GM12872 (cell line): ENCODE data around the gene SLC44A1.

Experiments used
- TF ChIP-seq, protein P1 (sequence below): IDR thresholded peaks from 3 replicates; pipeline ENCODE4 v1.5.1; 2011; ENCODE audit warnings: low read depth, mild to moderate bottlenecking, low read length, moderate library complexity; ENCODE audit not compliant: insufficient read depth

The SLC44A1 gene

GRCh38 chr9:105421154-105421553, 176.7 kb downstream of the SLC44A1 start:
- TF ChIP-seq, protein P1, sequence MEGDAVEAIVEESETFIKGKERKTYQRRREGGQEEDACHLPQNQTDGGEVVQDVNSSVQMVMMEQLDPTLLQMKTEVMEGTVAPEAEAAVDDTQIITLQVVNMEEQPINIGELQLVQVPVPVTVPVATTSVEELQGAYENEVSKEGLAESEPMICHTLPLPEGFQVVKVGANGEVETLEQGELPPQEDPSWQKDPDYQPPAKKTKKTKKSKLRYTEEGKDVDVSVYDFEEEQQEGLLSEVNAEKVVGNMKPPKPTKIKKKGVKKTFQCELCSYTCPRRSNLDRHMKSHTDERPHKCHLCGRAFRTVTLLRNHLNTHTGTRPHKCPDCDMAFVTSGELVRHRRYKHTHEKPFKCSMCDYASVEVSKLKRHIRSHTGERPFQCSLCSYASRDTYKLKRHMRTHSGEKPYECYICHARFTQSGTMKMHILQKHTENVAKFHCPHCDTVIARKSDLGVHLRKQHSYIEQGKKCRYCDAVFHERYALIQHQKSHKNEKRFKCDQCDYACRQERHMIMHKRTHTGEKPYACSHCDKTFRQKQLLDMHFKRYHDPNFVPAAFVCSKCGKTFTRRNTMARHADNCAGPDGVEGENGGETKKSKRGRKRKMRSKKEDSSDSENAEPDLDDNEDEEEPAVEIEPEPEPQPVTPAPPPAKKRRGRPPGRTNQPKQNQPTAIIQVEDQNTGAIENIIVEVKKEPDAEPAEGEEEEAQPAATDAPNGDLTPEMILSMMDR = no peak

GRCh38 chr9:105421864-105422263, 177.4 kb downstream of the SLC44A1 start:
- TF ChIP-seq, protein P1 = no peak

DNA sequence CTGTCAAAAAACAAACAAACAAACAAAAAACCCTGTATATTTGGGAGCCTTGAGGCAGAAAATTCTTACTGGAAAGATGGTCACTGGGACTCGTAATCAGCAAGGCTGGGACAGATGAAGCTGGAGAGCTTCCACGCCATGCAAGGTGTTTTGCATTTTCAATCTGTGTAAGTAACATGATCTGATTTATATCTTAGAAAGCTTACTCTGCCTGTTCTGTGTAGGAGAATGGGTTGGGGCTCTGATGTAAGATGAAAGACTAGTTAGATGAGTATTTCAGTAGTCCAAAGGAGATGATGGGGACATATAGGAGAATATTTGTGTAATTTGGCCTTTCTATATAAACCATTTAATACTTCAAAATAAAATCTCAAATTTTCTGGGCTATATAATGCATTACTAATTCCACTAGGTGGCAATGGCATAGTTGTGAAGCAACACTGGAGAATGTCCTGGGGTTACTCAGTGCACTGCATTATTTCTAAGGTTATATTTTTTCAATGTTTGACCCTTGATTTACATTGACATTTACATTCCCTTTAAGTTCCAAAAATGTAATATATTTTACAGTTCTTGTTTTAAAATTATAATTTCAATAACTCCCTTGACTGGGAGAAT, 181.5 kb downstream of the SLC44A1 start:
- TF ChIP-seq, protein P1 = peak; percentile 39; the same call in 2 of the 3 replicates

DNA sequence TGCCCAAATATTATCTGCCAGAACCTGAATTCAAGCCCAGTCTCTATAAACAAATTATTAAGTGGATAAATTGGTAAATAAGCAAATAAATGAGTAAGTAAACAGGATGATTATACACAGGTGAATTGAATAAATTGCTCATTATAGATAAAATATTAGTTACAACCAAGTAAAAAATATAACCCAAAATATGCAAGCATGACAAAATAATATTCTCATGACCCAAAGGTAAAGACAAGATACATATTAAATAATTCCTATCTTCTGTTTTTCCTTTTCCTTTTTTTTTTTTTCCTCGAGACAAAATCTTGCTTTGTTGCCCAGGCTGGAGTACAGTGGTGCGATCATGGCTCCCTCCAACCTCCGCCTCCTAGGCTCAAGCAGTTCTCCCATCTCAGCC, 182.2 kb downstream of the SLC44A1 start:
- TF ChIP-seq, protein P1 = no peak

DNA sequence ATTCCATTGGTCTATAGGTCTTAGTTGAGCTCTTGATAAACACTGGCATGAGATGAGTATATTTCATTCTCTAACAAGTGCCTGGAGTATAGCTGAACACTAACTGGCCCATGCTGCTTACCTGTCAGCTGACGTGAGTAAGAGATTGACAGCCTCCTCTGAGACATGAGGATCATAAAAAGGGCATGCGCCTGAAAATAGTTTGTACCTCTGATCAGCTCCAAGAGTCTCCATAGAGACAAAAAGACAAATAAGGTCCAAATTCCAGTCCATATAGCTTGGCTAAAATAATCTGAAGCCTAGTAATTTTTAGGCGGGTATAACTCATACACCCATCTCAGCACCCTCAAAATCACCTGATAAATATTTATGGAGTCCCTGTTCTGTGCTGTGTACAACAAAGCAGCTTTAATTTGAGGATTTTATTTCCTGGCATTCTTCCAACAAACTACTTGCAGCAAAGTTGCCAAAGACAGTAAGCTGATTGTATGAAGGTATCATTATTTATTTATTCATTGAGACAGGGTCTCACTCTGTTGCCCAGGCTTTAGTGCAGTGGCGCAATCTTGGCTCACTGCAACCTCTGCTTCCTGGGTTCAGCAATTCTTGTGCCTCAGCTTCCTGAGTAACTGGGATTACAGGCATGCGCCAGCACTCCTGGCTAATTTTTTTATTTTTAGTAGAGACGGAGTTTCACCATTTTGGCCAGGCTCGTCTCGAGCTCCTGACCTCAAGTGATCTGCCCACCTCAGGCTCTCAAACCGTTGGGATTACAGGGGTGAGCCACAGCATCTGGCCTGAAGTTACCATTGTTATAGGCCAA, 187.2 kb downstream of the SLC44A1 start:
- TF ChIP-seq, protein P1 = no peak

GRCh38 chr9:105432247-105432842, 187.9 kb downstream of the SLC44A1 start:
- TF ChIP-seq, protein P1 = no peak

DNA sequence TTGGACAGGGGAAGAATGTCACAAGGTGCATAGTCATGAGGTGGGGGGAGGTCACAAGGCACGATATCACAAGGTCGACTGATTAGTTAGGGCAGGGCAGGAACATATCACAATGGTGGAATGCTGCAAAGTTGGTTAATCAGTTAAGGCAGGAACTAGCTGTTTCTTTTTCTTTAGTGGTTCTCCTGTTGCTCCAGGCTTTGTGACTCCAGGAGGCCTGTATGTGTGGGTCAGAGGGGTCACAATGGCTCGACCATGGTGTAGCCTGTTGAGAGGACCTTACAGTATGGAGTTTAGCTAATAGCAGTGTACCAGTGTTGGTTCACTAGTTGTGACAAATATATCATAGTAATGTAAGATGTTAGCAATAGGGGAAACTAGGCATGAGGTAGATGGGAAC, 191.0 kb downstream of the SLC44A1 start:
- TF ChIP-seq, protein P1 = no peak
